ENCODE measurements around the gene CA5A. TPM values are rescaled to one million over a fixed set of nuclear protein-coding genes. Genes with fewer than 3 reads are reported as not detected.
A peak's percentile ranks its signal among the peaks of the same experiment; 100 is the strongest.

The CA5A gene
- total and polyA plus RNA-seq, 11 donors = 0.08 to 0.44 (median 0.25) TPM; not detected in 8

- H3K9me3 ChIP-seq = peaks cover 0 to 2% (median under 1%) of the 10 kb centered on the region in 12 donors
- peaks cover 0 to 3% (median 0%) of the 10 kb centered on the region in 9 donors for H3K36me3 ChIP-seq
- no peak for TF ChIP-seq CTCF (IDR thresholded peaks at IDR 0.05)
- TF ChIP-seq POLR2A (IDR thresholded peaks at IDR 0.05) = no peak
- peak overlapping the region; percentile 27 to 91 (median 74) for H3K27ac ChIP-seq
- H3K27me3 ChIP-seq = no peaks in the 10 kb centered on the region
- ATAC-seq (peak in 3 of 4 donors; percentile 20 to 49 (median 40)), DNase-seq (no peak)
- WGBS, 4 donors = 77 to 80% (median 79%) methylated on average over 5 of the region's 5 CpGs
- peaks cover 6 to 45% (median 37%) of the 10 kb centered on the region in 12 donors for H3K4me1 ChIP-seq
- intact Hi-C loops (cut with DNase I) = loop anchor here in 1 of 10 donors (10.0 kb wide), 1 partner anchor 569 kb away; no protein-coding TSS in a partner anchor
- peak overlapping the region in 4 of 12 donors; percentile 8 to 44 (median 31) for H3K4me3 ChIP-seq
Observed at GRCh38 chr16:87966064-87966645, 29.8 kb upstream of the CA5A start.

DNA sequence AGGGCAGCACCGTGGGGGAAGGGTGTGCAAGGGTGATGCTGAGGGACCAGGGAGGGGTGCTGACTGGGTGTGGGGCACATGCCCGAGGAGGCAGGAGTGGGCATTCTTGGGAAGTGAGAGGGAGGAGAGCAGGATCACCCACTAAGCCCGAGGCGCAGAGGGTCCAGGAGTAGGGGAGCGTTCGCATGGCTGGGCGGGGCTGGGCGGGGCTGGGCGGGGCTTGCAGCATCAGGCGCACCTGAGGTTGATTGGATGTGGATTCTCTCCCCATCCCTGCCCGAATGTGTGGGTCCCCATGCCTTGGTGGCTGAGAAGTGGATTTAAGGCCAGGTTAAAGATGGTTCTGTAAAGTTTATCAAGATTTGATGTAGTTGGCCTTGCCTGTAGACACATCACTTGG lies 29.1 kb upstream of the CA5A start:
- peaks cover 6 to 48% (median 37%) of the 10 kb centered on the region in 12 donors for H3K4me1 ChIP-seq
- no peaks in the 10 kb centered on the region for H3K9me3 ChIP-seq
- TF ChIP-seq POLR2A (IDR thresholded peaks at IDR 0.05) (no peak), CTCF (IDR thresholded peaks at IDR 0.05) (no peak)
- peak overlapping the region in 7 of 12 donors; percentile 14 to 91 (median 81) for H3K27ac ChIP-seq
- DNase-seq (no peak), ATAC-seq (peak in 1 of 4 donors; percentile 4)
- WGBS, 4 donors = 78 to 87% (median 84%) methylated on average over 9 to 11 of the region's 11 CpGs
- no peak overlapping the region for H3K4me3 ChIP-seq
- no peaks in the 10 kb centered on the region for H3K27me3 ChIP-seq
- H3K36me3 ChIP-seq = no peaks in the 10 kb centered on the region
- intact Hi-C loops (cut with DNase I) = loop anchor here in 1 of 10 donors (10.0 kb wide), 1 partner anchor 569 kb away; no protein-coding TSS in a partner anchor

DNA sequence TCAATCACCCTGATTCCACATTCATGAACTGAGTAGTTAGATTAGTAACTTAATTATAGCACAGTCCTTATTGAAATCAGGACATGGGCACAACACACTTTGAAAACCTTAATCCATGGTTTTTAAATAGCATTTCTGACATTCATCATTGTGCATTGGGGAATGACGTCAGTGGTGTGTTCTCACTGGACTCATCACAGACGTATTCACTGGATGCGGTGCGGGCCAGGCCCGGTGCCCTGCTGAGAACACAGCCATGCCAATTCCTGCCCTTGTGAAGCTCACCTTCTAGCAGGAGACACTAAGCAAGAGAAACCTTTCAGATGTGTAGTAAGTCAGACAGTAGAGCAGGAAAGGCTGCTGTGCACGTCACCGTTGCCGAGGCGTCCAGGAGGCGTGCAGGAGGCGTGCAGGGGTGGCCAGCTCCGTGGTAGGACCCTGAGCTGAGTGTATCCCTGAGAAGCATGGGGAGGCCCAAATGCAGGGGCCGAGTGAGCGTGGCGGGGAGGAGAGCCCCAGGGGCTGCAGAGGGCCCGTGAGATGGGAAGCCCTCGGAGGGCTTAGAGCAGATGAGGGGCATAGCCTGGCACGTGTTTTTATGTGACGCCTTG lies 27.8 kb upstream of the CA5A start:
- peak in 2 of 4 donors; percentile 50 to 59 for ATAC-seq
- Histone ChIP-seq H3K4me1 (peaks cover 6 to 56% (median 37%) of the 10 kb centered on the region in 12 donors), H3K9me3 (no peaks in the 10 kb centered on the region), H3K36me3 (no peaks in the 10 kb centered on the region), H3K4me3 (no peak overlapping the region), H3K27ac (peak overlapping the region; percentile 47 to 84 (median 75)), H3K27me3 (no peaks in the 10 kb centered on the region)
- 80 to 82% (median 81%) methylated on average over 19 of the region's 19 CpGs for WGBS, 4 donors
- intact Hi-C loops (cut with DNase I) = loop anchor here in 1 of 10 donors (10.0 kb wide), 1 partner anchor 571 kb away; no protein-coding TSS in a partner anchor
- TF ChIP-seq CTCF (IDR thresholded peaks at IDR 0.05) (no peak), POLR2A (IDR thresholded peaks at IDR 0.05) (no peak)
- DNase-seq = peak in 1 of 5 donors; percentile 36

DNA sequence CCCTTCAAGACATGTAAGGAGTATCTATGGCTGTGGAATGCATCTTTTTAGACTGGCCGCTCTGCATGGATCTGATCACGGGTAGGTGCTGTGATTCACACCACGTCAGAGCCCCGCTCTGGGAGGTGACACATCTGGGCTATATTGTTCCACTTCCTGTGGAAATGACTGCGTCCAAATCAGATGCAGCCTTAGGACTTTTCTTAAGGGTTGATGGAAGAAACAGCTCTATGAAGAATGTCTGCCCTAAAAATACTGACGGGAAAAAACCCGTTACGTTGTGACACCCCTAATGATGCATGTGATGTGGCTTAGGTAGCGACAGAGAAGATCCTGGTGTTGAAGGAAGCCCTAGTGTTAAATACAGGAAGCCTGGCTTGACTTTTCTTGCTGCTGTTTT lies 27.1 kb upstream of the CA5A start:
- 49 to 64% (median 51%) methylated on average over 9 of the region's 9 CpGs for WGBS, 4 donors
- Histone ChIP-seq H3K4me1 (peaks cover 6 to 61% (median 37%) of the 10 kb centered on the region in 12 donors), H3K9me3 (no peaks in the 10 kb centered on the region), H3K27me3 (no peaks in the 10 kb centered on the region), H3K27ac (peak overlapping the region; percentile 47 to 84 (median 75)), H3K4me3 (no peak overlapping the region), H3K36me3 (no peaks in the 10 kb centered on the region)
- DNase-seq (peak in 3 of 5 donors; percentile 48 to 65 (median 54)), ATAC-seq (peak; percentile 41 to 87 (median 54))
- intact Hi-C loops (cut with DNase I) = loop anchor here in 1 of 10 donors (10.0 kb wide), 1 partner anchor 571 kb away; no protein-coding TSS in a partner anchor
- no peak for TF ChIP-seq CTCF (IDR thresholded peaks at IDR 0.05)
- TF ChIP-seq POLR2A (IDR thresholded peaks at IDR 0.05) = no peak

Data from heart left ventricle (tissue), 16 donors.